ENCODE measurements around the gene RARRES1.
A peak's percentile ranks its signal among the peaks of the same experiment; 100 is the strongest.

RARRES1 gene

GRCh38 chr3:158728061-158728377, 4.2 kb downstream of the RARRES1 start:
- H3K9me2 ChIP-seq (replicated peaks; ENCODE audit: insufficient read depth, low read length) = no peaks in the 10 kb centered on the region
- H3K4me2 ChIP-seq (ENCODE audit: low read depth, low read length) = peak overlapping the region; percentile 37; the same call in 1 of the 2 replicates
- H4K20me1 ChIP-seq (ENCODE audit: insufficient read depth, low read length) = no peaks in the 10 kb centered on the region
- no peak overlapping the region for H3K4me3 ChIP-seq (ENCODE audit: low read length)
- no peaks in the 10 kb centered on the region for H3K36me3 ChIP-seq (replicated peaks; ENCODE audit: insufficient read depth, low read length)
- no peaks in the 10 kb centered on the region for H3K9me3 ChIP-seq (replicated peaks; ENCODE audit: insufficient read depth, low read length)
- H3F3A ChIP-seq (ENCODE audit: insufficient read depth, low read length) = no peaks in the 10 kb centered on the region
- H3K9ac ChIP-seq (ENCODE audit: low read length) = no peak overlapping the region
- no peak for TF ChIP-seq EZH2phosphoT487 (IDR thresholded peaks at IDR 0.05; ENCODE audit: low read length)
- TF ChIP-seq, protein P1, sequence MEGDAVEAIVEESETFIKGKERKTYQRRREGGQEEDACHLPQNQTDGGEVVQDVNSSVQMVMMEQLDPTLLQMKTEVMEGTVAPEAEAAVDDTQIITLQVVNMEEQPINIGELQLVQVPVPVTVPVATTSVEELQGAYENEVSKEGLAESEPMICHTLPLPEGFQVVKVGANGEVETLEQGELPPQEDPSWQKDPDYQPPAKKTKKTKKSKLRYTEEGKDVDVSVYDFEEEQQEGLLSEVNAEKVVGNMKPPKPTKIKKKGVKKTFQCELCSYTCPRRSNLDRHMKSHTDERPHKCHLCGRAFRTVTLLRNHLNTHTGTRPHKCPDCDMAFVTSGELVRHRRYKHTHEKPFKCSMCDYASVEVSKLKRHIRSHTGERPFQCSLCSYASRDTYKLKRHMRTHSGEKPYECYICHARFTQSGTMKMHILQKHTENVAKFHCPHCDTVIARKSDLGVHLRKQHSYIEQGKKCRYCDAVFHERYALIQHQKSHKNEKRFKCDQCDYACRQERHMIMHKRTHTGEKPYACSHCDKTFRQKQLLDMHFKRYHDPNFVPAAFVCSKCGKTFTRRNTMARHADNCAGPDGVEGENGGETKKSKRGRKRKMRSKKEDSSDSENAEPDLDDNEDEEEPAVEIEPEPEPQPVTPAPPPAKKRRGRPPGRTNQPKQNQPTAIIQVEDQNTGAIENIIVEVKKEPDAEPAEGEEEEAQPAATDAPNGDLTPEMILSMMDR (IDR thresholded peaks at IDR 0.05; ENCODE audit: low read length) = no peak
- no peak for TF ChIP-seq EZH2 (optimal IDR thresholded peaks at IDR 0.05; ENCODE audit: low read depth, low read length)
- H3K27me3 ChIP-seq (replicated peaks; ENCODE audit: insufficient read depth, low read length) = no peaks in the 10 kb centered on the region
- H3K4me1 ChIP-seq (ENCODE audit: low read length) = no peaks in the 10 kb centered on the region
- H3K27ac ChIP-seq (ENCODE audit: low read length) = no peak overlapping the region
- DNase-seq = no peak
- no peaks in the 10 kb centered on the region for H3K79me2 ChIP-seq (ENCODE audit: low read length)
- H2AFZ ChIP-seq (ENCODE audit: low read length) = no peak overlapping the region

DNA sequence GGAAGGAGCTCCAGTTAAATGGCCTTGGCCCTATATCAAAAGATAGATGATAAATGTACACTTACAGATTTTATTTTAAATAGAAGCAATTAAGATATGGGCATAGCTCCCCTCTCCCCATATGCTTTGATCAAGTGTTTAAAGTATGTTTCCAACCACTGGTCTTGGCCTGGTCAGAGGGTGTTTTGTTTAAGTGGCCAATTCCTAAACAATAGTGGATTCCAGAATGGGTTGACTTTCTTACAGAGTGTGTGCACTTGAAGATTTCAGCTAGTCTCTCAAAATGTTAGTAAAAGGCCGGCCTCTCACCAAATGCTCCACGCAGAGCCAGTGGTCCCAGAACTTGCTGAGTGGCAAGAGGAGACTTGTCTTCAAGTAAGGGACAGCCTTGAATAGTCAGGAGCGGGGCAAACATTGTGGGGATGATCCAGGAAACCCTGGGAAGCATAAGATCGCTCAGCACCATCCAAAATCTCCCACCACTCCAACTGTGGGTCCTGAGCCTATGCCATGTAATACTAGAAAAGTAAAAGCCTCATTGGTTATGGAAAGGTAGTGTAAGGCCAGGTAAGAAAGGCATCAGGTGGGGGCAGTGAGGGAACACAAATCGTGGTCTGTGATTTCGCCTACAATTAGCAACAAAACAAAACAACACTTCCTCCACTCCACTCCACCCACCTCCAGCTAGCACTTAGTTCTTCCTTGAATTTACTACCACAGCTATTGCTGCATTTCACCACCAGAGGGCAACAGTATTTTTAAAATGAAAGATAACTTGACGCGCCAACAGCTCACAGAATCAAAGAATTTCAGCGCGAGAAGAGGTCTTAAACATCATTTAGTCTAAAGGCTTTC, 4.8 kb downstream of the RARRES1 start:
- no peaks in the 10 kb centered on the region for H3F3A ChIP-seq (ENCODE audit: insufficient read depth, low read length)
- H3K9me2 ChIP-seq (replicated peaks; ENCODE audit: insufficient read depth, low read length) = no peaks in the 10 kb centered on the region
- H3K9ac ChIP-seq (ENCODE audit: low read length) = no peak overlapping the region
- H2AFZ ChIP-seq (ENCODE audit: low read length) = no peak overlapping the region
- peak; percentile 81 for DNase-seq
- H3K79me2 ChIP-seq (ENCODE audit: low read length) = no peaks in the 10 kb centered on the region
- no peaks in the 10 kb centered on the region for H3K36me3 ChIP-seq (replicated peaks; ENCODE audit: insufficient read depth, low read length)
- peak overlapping the region; percentile 37; the same call in 1 of the 2 replicates for H3K4me2 ChIP-seq (ENCODE audit: low read depth, low read length)
- no peaks in the 10 kb centered on the region for H3K9me3 ChIP-seq (replicated peaks; ENCODE audit: insufficient read depth, low read length)
- TF ChIP-seq EZH2 (optimal IDR thresholded peaks at IDR 0.05; ENCODE audit: low read depth, low read length) = no peak
- TF ChIP-seq, protein P1 (IDR thresholded peaks at IDR 0.05; ENCODE audit: low read length) = peak; percentile 96
- no peaks in the 10 kb centered on the region for H3K4me1 ChIP-seq (ENCODE audit: low read length)
- no peak overlapping the region for H3K4me3 ChIP-seq (ENCODE audit: low read length)
- H4K20me1 ChIP-seq (ENCODE audit: insufficient read depth, low read length) = no peaks in the 10 kb centered on the region
- no peak overlapping the region for H3K27ac ChIP-seq (ENCODE audit: low read length)
- no peaks in the 10 kb centered on the region for H3K27me3 ChIP-seq (replicated peaks; ENCODE audit: insufficient read depth, low read length)

GRCh38 chr3:158725348-158726011, 6.8 kb downstream of the RARRES1 start:
- Histone ChIP-seq H2AFZ (ENCODE audit: low read length) (no peak overlapping the region), H3K79me2 (ENCODE audit: low read length) (no peaks in the 10 kb centered on the region), H3K36me3 (replicated peaks; ENCODE audit: insufficient read depth, low read length) (no peaks in the 10 kb centered on the region), H3K4me3 (ENCODE audit: low read length) (no peak overlapping the region), H4K20me1 (ENCODE audit: insufficient read depth, low read length) (no peaks in the 10 kb centered on the region), H3K9ac (ENCODE audit: low read length) (no peak overlapping the region), H3K27ac (ENCODE audit: low read length) (no peak overlapping the region), H3F3A (ENCODE audit: insufficient read depth, low read length) (no peaks in the 10 kb centered on the region), H3K9me2 (replicated peaks; ENCODE audit: insufficient read depth, low read length) (no peaks in the 10 kb centered on the region), H3K9me3 (replicated peaks; ENCODE audit: insufficient read depth, low read length) (no peaks in the 10 kb centered on the region), H3K27me3 (replicated peaks; ENCODE audit: insufficient read depth, low read length) (no peaks in the 10 kb centered on the region), H3K4me1 (ENCODE audit: low read length) (no peaks in the 10 kb centered on the region), H3K4me2 (ENCODE audit: low read depth, low read length) (no peak overlapping the region)
- TF ChIP-seq EZH2phosphoT487 (IDR thresholded peaks at IDR 0.05; ENCODE audit: low read length) = no peak
- no peak for DNase-seq

DNA sequence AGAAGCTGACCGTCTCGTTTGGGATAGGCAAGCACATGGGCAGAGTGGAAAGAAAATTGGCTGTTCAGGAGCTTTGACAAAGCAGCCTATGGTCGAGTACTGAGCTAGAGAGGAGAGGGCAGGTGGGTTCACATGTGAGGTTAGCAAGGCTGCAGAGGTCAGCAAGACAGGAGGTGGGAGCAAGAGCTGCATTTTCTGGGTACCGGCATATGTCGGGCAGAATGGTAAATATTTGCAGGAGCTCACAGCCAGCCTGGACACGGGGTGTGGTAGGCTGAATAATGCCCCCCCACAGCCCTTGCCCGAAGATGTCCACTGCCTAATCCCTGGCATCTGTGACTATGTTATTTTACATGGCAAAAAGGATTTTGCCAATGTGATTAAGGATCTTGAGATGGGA, 8.3 kb downstream of the RARRES1 start:
- TF ChIP-seq EZH2phosphoT487 (IDR thresholded peaks at IDR 0.05; ENCODE audit: low read length) (no peak), EZH2 (optimal IDR thresholded peaks at IDR 0.05; ENCODE audit: low read depth, low read length) (no peak)
- TF ChIP-seq, protein P1 (IDR thresholded peaks at IDR 0.05; ENCODE audit: low read length) = no peak
- no peaks in the 10 kb centered on the region for H3F3A ChIP-seq (ENCODE audit: insufficient read depth, low read length)
- H2AFZ ChIP-seq (ENCODE audit: low read length) = no peak overlapping the region
- no peaks in the 10 kb centered on the region for H3K9me3 ChIP-seq (replicated peaks; ENCODE audit: insufficient read depth, low read length)
- H3K27me3 ChIP-seq (replicated peaks; ENCODE audit: insufficient read depth, low read length) = no peaks in the 10 kb centered on the region
- no peak overlapping the region for H3K9ac ChIP-seq (ENCODE audit: low read length)
- H3K9me2 ChIP-seq (replicated peaks; ENCODE audit: insufficient read depth, low read length) = no peaks in the 10 kb centered on the region
- H3K36me3 ChIP-seq (replicated peaks; ENCODE audit: insufficient read depth, low read length) = no peaks in the 10 kb centered on the region
- no peak overlapping the region for H3K4me2 ChIP-seq (ENCODE audit: low read depth, low read length)
- H3K4me3 ChIP-seq (ENCODE audit: low read length) = no peak overlapping the region
- no peak overlapping the region for H3K27ac ChIP-seq (ENCODE audit: low read length)
- no peaks in the 10 kb centered on the region for H3K4me1 ChIP-seq (ENCODE audit: low read length)
- no peak for DNase-seq
- no peaks in the 10 kb centered on the region for H3K79me2 ChIP-seq (ENCODE audit: low read length)
- no peaks in the 10 kb centered on the region for H4K20me1 ChIP-seq (ENCODE audit: insufficient read depth, low read length)

Measured in MM.1S (cell line).